HepG2 (cell line): ENCODE data around the gene STX8. TPM values are rescaled to one million over a fixed set of nuclear protein-coding genes. Genes with fewer than 3 reads are reported as not detected.

ENCODE experiments used
- ATAC-seq: fragments of 200-7000 bp; cut with Tn5 transposase; 3 replicates; pipeline ENCODE4 v1.9.1; 2020; ENCODE audit warnings: mild to moderate bottlenecking, moderate library complexity
- BruUV-seq: library from RNA; stranded (reverse); fragments of 400-500 nt; replicated peaks from 2 replicates; lab custom pipeline; 2021; lab: Mats Ljungman, UMichigan
- CTCF ChIA-PET: fragments of 300-600 bp; formaldehyde crosslinking; extraction: SDS; loops from one replicate; lab custom pipeline; 2021; ENCODE audit warnings: low total read pairs, inconsistent platforms, low intra/inter-chr PET ratio; lab: Yijun Ruan, JAX
- POLR2A ChIA-PET: fragments of 350-600 bp; sonication (Branson Sonifier 250); formaldehyde crosslinking; loops from one replicate; lab custom pipeline; 2020; ENCODE audit warnings: antibody characterized with exemption, inconsistent platforms; lab: Yijun Ruan, JAX
- DNase-seq: peaks from one replicate; pipeline ENCODE4 v3.0.0-alpha.2; 2015; ENCODE audit warnings: low spot score
- FAIRE-seq: peaks from 3 replicates; lab custom pipeline; 2011; peaks lifted over from hg19 to GRCh38; lab: Jason Lieb, UNC
- H2AFZ ChIP-seq: one replicate; pipeline ENCODE4 v1.6.1; 2011; ENCODE audit warnings: low read length, inconsistent platforms
- H3K27ac ChIP-seq: fragments of 300-600 bp; 3 replicates; pipeline ENCODE4 v1.8.0; 2011; ENCODE audit warnings: mixed run types, mild to moderate bottlenecking, mixed read lengths, low read length, inconsistent platforms; ENCODE audit not compliant: insufficient read depth; ENCODE audit errors: extremely low read length
- H3K27me3 ChIP-seq, 2 experiments: fragments of 200-600 bp in 1 of 2; 2 replicates in 1 of 2; 3 replicates in 1 of 2; pipeline versions ENCODE4 v1.6.0 to v1.8.0; 2011; ENCODE audit warnings: low read length in 2 of 2, mild to moderate bottlenecking in 2 of 2, moderate library complexity in 2 of 2, inconsistent platforms in 1 of 2; ENCODE audit not compliant: insufficient read depth in 2 of 2, control insufficient read depth in 1 of 2
- H3K36me3 ChIP-seq, 2 experiments: fragments of 200-600 bp in 1 of 2; replicated peaks in 1 of 2; 2 replicates in 1 of 2; 3 replicates in 1 of 2; pipeline versions ENCODE4 v1.5.1 to v1.8.0; 2011; ENCODE audit warnings: low read length in 2 of 2, inconsistent platforms in 1 of 2; ENCODE audit not compliant: insufficient read depth in 2 of 2, control insufficient read depth in 1 of 2
- H3K4me1 ChIP-seq: 2 replicates; pipeline ENCODE4 v1.5.1; 2012; ENCODE audit warnings: low read length, inconsistent platforms; ENCODE audit not compliant: insufficient read depth
- H3K4me2 ChIP-seq: 2 replicates; pipeline ENCODE4 v1.6.0; 2011; ENCODE audit warnings: low read depth, low read length, inconsistent platforms
- H3K4me3 ChIP-seq, 3 experiments: fragments of 200-600 bp in 1 of 3; sonication (generic), shearing (Covaris generic) in 1 of 3; replicated peaks in 1 of 3; 2 replicates each; pipeline ENCODE4 v1.5.1; 2011 to 2016; ENCODE audit warnings: low read length in 3 of 3, inconsistent platforms in 2 of 3, low read depth in 2 of 3, mild to moderate bottlenecking in 2 of 3, control low read depth in 1 of 3, mixed read lengths in 1 of 3; ENCODE audit not compliant: insufficient read depth in 1 of 3
- H3K79me2 ChIP-seq: one replicate; pipeline ENCODE4 v1.6.1; 2011; ENCODE audit warnings: low read length, inconsistent platforms; ENCODE audit not compliant: insufficient read depth
- H3K9ac ChIP-seq: 2 replicates; pipeline ENCODE4 v1.6.0; 2011; ENCODE audit warnings: mild to moderate bottlenecking, low read depth, low read length, inconsistent platforms; ENCODE audit not compliant: insufficient read depth
- H3K9me3 ChIP-seq: 2 replicates; pipeline ENCODE4 v1.5.1; 2012; ENCODE audit warnings: mild to moderate bottlenecking, low read length
- H4K20me1 ChIP-seq: 2 replicates; pipeline ENCODE4 v1.6.0; 2011; ENCODE audit warnings: inconsistent platforms, mild to moderate bottlenecking, low read length, moderate library complexity; ENCODE audit not compliant: insufficient read depth
- GMEB2 ChIP-seq: IDR thresholded peaks from 2 replicates; pipeline ENCODE4 v1.6.1; 2016; ENCODE audit warnings: missing biosample characterization, missing genetic modification reagents, low read depth
- KIAA2018 ChIP-seq: sonication (generic); formaldehyde crosslinking; IDR thresholded peaks from 2 replicates; pipeline ENCODE4 v1.5.0; 2020; ENCODE audit warnings: mild to moderate bottlenecking, missing genetic modification reagents, borderline replicate concordance
- SNAPC4 ChIP-seq: sonication (generic); formaldehyde crosslinking; IDR thresholded peaks from 2 replicates; pipeline ENCODE4 v1.4.0; 2020; ENCODE audit warnings: mild to moderate bottlenecking, missing genetic modification reagents
- ZBTB3 ChIP-seq: sonication (generic); formaldehyde crosslinking; IDR thresholded peaks from 2 replicates; pipeline ENCODE4 v1.4.0; 2020; ENCODE audit warnings: low read depth, mild to moderate bottlenecking, moderate library complexity, missing genetic modification reagents, borderline replicate concordance
- ZNF230 ChIP-seq: sonication (generic); formaldehyde crosslinking; IDR thresholded peaks from 2 replicates; pipeline ENCODE4 v1.4.0; 2020; ENCODE audit warnings: mild to moderate bottlenecking, missing genetic modification reagents
- ZNF547 ChIP-seq: sonication (generic); formaldehyde crosslinking; IDR thresholded peaks from 2 replicates; pipeline ENCODE4 v1.5.1; 2020; ENCODE audit warnings: mild to moderate bottlenecking, missing genetic modification reagents
- ZNF564 ChIP-seq: sonication (generic); formaldehyde crosslinking; IDR thresholded peaks from 2 replicates; pipeline ENCODE4 v1.8.1; 2023; ENCODE audit warnings: mild to moderate bottlenecking, missing genetic modification reagents
- WGBS: methylation state at CpG from one replicate; pipeline ENCODE4 v1.1.6; 2017; ENCODE audit warnings: low lambda C conversion rate; 5-methylcytosine and 5-hydroxymethylcytosine counted together
- in situ Hi-C: cut with HindIII; loops from 2 replicates; pipeline ENCODE4 v1.10.0; 2017; ENCODE audit warnings: low pct_unique_long_range_greater_than_20kb; ENCODE audit not compliant: extremely low pct_ligation_motif_present
- intact Hi-C: fragments of 100-400 bp; cut with micrococcal nuclease; formaldehyde crosslinking; loops from one replicate; pipeline ENCODE4 v1.10.0; 2022; ENCODE audit not compliant: unreplicated experiment
- polyA plus RNA-seq, 8 experiments: library from polyadenylated mRNA; depleted of rRNA in 3 of 8; stranded (reverse) in 7 of 8; unstranded in 1 of 8; fragments of >200 nt; fragmentation: Illumina TruSeq in 4 of 8; extraction: Trizol in 4 of 8; gene quantifications; 2 replicates each; pipeline versions ENCODE4 v1.2.1 to v1.2.3, GENCODE V29; 2011 to 2016; ENCODE audit warnings: low read depth in 4 of 8, missing spikeins in 1 of 8, mixed read lengths in 1 of 8; ENCODE audit not compliant: insufficient read depth in 1 of 8
- total RNA-seq, 5 experiments: library from RNA; depleted of rRNA; stranded (reverse); fragments of >200 nt; fragmentation: Illumina TruSeq; extraction: Trizol; gene quantifications; 2 replicates each; pipeline ENCODE4 v1.2.3, GENCODE V29; 2016; ENCODE audit warnings: low read depth in 1 of 5

Gene STX8
- total and polyA plus RNA-seq, 2 of the 13 experiments (the other 11 are each of a cell fraction or from before 2014, with no cell fraction given), result 36.4 to 53.6 TPM

GRCh38 chr17:9235346-9235745 is 340.3 kb downstream of the STX8 start:
- TF ChIP-seq ZNF547 (CRISPR knock-in tag) (no peak), ZBTB3 (CRISPR knock-in tag) (no peak), SNAPC4 (CRISPR knock-in tag) (no peak), GMEB2 (CRISPR knock-in tag) (no peak), ZNF230 (CRISPR knock-in tag) (no peak), ZNF564 (CRISPR knock-in tag) (peak; percentile 42; the same call in 1 of the 2 replicates), KIAA2018 (no peak)
- TF ChIP-seq, all 625 proteins: peak for 1
- Histone ChIP-seq H3K27me3 (peaks cover 3 to 47% of the 10 kb centered on the region in 2 experiments; a peak in 3 of 5 replicates), H3K9me3 (no peaks in the 10 kb centered on the region), H3K27ac (no peak overlapping the region), H3K4me2 (no peak overlapping the region), H3K4me3 (no peak overlapping the region), H2AFZ (no peak overlapping the region), H3K4me1 (peaks cover 31% of the 10 kb centered on the region), H3K79me2 (no peaks in the 10 kb centered on the region), H3K36me3 (no peaks in the 10 kb centered on the region), H3K9ac (no peak overlapping the region), H4K20me1 (no peaks in the 10 kb centered on the region)
- in situ Hi-C loops (no loop called here), intact Hi-C loops (no loop called here)
- ChIA-PET CTCF (no interaction called here), POLR2A (no interaction called here)
- BruUV-seq, result no TSS peak
- no peak for ATAC-seq
- FAIRE-seq, result no peak
- DNase-seq, result no peak
- WGBS, result 25% methylated on average over 3 of the region's 4 CpGs
